Aortic smooth muscle cell (primary cell): ENCODE measurements around the gene GPR150. TPM values are rescaled to one million over a fixed set of nuclear protein-coding genes. Genes with fewer than 3 reads are reported as not detected.

Experiments
- total RNA-seq: library from RNA; depleted of rRNA; stranded (reverse); fragments of >200 nt; gene quantifications from 2 replicates; pipeline ENCODE4 v1.2.3, GENCODE V29; 2014

Gene GPR150
- total RNA-seq: 0.06 and 0.13 TPM in 2 replicates

DNA sequence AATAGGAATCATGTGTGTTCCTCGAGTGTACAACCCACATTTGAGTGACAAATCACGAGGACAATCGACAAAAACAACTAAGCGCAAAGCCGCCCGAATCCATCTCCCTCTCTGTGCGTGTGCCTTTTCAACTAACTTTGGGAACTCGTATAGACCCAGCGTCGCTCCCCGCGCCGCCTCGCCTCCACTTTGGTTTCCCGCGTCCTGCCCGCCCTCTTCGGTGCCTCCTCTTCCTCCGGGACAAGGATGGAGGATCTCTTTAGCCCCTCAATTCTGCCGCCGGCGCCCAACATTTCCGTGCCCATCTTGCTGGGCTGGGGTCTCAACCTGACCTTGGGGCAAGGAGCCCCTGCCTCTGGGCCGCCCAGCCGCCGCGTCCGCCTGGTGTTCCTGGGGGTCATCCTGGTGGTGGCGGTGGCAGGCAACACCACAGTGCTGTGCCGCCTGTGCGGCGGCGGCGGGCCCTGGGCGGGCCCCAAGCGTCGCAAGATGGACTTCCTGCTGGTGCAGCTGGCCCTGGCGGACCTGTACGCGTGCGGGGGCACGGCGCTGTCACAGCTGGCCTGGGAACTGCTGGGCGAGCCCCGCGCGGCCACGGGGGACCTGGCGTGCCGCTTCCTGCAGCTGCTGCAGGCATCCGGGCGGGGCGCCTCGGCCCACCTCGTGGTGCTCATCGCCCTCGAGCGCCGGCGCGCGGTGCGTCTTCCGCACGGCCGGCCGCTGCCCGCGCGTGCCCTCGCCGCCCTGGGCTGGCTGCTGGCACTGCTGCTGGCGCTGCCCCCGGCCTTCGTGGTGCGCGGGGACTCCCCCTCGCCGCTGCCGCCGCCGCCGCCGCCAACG is at the start of gene GPR150:
TSS of gene GPR150 (plus strand) at position 58 of the 840 bp plus-strand sequence. CDS start at position 247, 189 bp downstream.

DNA sequence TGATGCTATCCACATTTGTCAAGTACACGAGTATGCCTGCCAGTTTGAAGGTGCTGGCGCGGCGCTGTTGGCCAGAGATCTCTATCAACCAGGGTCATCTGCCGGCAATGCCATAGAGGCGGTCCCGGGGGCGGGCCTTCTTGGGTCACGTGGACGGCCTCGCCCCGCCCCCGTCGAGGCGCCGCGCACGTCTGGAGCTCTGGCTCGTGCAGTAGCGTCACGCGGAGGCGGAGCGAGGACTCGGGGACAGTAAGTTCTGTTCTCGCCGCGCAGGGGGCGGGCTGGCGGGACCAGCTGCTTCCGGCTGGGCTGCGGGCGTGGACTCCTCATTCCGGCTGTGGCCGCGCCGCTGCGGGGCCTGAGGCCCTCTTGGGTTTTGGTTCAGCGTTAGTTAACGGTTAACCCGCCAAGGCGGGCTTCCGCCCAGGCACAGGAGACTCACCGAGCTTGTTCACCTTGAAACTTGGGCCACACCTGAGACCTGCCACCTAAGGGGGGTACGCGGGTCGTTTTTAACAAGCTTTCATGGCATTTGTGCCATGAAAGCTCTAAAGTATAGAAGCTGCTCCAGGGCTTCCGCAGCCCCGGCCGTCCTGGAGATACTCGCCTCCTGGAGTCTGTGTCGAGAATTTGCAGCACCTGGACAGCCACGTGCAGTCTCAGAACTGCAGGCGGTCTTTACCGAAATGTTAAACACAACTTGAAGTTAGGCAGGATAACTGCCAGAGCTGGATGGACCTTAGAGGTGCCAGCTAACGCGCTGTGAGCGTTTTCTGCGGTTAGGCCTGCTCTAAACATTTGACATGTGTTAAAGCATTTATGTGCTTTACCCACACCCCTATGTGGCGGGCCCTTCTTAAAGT is 26.9 kb downstream of the GPR150 start, which contains the start of gene RFESD:
TSS of gene RFESD (plus strand) at position 209 of the 863 bp plus-strand sequence. CDS start 5,495 bp downstream, outside the sequence.

Other genes starting within 250 kb of the GPR150 start
- gene FAM81B, start 228.7 kb upstream of the GPR150 start, total RNA-seq: not detected in 2 replicates
- 158 and 163 TPM in 2 replicates for gene SKIC3, start 65.1 kb upstream of the GPR150 start, total RNA-seq
- 9.5 and 9.9 TPM in 2 replicates for gene ARSK, start 65.0 kb upstream of the GPR150 start, total RNA-seq
- 2.1 and 2.2 TPM in 2 replicates for gene RFESD, start 26.7 kb downstream of the GPR150 start, total RNA-seq
- 0.13 TPM in 1 of 2 replicates, not detected in the other for gene SPATA9, start 62.9 kb downstream of the GPR150 start, total RNA-seq
- 27.5 and 34.6 TPM in 2 replicates for gene RHOBTB3, start 111.2 kb downstream of the GPR150 start, total RNA-seq
- 24.5 and 29.6 TPM in 2 replicates for gene GLRX, start 202.6 kb downstream of the GPR150 start, total RNA-seq